HG03196 (cell line): ENCODE results near the gene GSG1L.

Experiments
- ATAC-seq: cut with Tn5 transposase; IDR thresholded peaks from one replicate; pipeline ENCODE4 v1.9.1; 2021; ENCODE audit not compliant: unreplicated experiment

The GSG1L gene

GRCh38 chr16:28067604-28068379, 4.3 kb upstream of the GSG1L start:
- no peak for ATAC-seq

DNA sequence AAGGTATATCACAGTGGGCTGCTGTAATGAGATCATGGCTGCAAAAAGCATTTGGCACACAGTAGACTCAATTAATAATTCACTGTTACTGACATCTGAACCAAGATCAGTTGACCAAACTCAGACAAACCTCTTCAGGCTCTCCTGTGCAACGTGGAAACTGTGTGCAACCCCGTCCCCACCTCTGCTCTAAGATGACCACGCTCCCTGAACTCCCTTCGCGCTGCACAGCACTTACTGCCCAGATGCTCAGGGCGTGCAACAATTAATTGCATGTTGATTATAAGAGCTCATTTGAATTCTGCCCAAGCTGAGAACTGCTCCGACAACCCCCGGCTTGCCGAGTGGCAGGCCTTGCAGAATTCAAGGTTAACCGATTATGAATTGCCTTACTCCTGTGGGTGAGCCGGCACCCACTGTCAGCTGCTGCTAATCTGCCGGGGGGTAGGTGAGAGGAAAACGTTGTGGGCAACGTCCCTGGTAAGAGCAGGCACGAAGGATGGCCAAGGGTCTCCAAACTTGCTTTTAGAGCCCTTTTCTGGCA, 1.3 kb upstream of the GSG1L start:
- ATAC-seq = no peak

DNA sequence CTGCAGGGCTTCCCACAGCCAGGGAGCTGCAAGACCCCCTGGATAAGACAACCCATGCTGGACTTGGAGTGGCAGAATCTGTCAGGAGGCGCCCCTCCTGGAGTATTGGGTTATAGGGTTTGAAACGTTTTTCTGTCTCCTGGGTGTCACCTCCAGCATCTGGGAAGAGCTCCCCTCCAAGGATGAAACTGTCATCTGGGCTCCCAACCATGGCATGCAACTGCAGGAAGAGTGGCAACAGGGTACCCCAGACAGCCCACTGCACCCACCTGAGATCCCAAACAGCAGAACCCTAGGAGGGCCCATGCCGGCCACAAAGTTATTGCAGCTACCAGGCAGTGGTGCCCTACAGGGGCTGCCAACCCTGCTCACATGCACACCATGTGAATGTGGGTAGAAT, 636 bp upstream of the GSG1L start:
- no peak for ATAC-seq

- no peak for ATAC-seq
Measured at GRCh38 chr16:28062847-28063521, 530 bp downstream of the GSG1L start.

DNA sequence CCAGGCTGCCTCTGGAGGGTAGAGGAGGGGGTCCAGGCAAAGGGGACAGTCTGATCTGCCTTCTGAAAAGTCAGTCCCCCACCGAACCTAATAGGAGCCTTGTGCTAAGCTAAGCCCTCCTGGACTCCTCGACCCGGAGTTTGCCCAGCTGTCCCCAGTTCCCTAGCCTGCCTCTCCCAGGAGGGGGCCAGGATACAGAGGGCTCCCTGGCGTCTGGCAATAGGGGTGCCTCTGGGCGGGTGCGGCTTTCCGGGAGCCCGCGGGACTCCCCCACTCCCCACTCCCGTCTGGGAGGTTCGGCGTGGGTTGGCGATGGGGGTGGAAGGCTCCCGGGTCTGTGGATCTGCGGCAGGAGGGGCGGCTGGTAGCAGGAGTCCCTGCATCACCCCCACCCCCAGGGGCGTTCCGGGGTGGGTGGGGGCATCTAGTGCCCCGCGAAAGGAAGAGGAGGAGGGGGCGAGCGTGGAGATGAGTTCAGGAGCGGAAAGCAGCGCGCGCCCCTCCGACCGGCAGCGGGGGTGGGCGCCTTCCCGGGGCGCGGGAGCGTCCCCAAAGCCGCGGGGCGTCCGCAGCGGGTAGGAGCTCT, 1.2 kb downstream of the GSG1L start:
- ATAC-seq = no peak

DNA sequence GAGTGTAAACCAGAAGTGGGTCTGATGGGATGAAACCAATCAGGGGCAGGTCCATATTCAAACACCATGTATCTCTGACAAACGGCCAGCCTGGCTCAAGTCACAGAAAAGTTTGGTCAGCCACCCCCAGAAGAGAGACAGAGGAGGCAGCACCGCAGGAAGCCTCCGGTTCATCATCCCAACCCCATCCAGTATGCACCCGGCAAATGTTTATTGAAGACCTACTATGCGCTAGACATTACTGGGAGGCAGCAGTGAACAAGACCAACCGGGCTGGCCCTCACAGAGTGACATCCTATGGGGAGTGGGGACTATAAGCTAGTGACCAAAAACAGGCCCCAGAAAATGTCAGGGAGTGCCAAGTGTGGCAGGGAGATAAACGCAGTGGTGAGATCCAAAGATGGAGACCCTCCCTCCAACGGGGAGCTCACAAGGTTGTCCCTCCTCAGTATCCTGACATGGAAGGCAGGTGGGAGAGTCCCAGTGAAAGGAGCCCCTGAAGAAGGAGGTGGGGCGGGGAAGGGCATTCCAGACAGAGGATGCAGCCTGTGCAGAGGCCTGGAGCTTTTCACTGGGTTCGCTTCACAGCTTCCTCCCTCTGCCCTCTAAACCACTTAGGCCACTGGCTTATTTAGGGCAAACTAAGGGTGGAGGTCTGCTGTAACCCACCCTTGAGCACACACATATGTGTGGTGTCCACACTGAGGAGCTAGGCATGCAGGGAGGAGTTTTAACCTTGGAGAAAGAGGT, 2.0 kb downstream of the GSG1L start:
- no peak for ATAC-seq

DNA sequence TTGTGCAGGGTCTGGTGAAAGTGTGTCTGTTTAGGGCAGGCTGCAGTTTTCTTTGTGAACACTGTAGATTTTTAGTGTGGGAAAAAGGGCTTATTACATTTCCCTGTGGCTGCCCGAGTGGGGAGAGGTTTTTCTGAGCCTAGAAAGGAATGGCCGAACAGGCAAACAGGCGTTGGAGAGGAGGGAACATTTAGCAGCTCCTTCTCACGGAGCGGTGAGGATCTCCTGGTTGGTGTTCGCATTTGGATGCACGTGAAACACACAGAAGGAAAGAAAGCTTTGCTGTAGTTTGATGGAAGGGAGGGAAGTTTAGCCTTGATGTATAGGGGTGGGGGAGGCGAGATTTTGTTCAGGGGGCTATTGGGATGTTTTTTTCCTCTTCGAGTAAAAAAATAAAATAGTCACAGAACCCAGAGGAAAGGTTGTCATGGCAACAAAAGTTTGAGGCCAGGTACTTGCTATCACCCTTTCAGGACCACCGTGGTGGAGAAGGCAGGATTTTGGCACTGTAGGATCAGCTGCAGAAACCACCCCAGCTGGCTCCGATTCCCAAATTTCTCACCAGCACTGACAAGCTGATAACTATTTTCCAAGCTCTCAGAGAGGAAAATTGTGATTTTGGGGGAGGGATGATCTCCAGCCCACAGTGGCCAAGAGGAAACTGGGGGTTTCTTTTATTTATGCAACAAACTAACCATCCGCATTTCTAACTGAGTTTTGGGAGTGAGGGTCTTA, 3.5 kb downstream of the GSG1L start:
- ATAC-seq = no peak

- no peak for ATAC-seq
Measured at GRCh38 chr16:28058839-28059589, 4.5 kb downstream of the GSG1L start.

DNA sequence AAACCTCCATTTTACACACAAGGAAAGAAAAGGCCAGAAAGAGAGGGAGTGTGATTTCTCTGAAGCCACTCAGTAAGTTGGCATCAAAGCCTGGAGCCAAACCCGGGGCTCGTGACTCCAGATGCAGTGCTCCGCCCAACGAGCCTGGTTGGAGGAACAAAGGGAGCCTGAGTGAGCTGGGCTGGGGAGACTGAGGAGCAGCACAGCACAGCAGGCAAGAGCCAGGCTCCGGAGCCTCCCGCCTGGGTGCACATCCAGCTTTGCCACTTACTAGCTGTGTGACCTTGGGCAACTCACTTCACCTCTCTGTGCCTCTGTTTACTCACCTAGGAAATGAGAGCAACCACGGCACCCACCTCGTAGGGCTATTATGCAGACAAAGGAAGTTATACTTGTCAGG, 5.6 kb downstream of the GSG1L start:
- ATAC-seq = no peak

- ATAC-seq = no peak
Measured at GRCh38 chr16:28053461-28053860, 10.1 kb downstream of the GSG1L start.

- no peak for ATAC-seq
Measured at GRCh38 chr16:28052274-28053128, 11.0 kb downstream of the GSG1L start.

GRCh38 chr16:28051486-28051885, 12.0 kb downstream of the GSG1L start:
- no peak for ATAC-seq

- no peak for ATAC-seq
Measured at GRCh38 chr16:28042811-28043210, 20.7 kb downstream of the GSG1L start.

GRCh38 chr16:28041615-28042014, 21.9 kb downstream of the GSG1L start:
- no peak for ATAC-seq

- no peak for ATAC-seq
Measured at GRCh38 chr16:28040039-28040438, 23.5 kb downstream of the GSG1L start.

- ATAC-seq = no peak
Measured at GRCh38 chr16:28039493-28039892, 24.0 kb downstream of the GSG1L start.

GRCh38 chr16:28038409-28038808, 25.1 kb downstream of the GSG1L start:
- ATAC-seq = no peak

DNA sequence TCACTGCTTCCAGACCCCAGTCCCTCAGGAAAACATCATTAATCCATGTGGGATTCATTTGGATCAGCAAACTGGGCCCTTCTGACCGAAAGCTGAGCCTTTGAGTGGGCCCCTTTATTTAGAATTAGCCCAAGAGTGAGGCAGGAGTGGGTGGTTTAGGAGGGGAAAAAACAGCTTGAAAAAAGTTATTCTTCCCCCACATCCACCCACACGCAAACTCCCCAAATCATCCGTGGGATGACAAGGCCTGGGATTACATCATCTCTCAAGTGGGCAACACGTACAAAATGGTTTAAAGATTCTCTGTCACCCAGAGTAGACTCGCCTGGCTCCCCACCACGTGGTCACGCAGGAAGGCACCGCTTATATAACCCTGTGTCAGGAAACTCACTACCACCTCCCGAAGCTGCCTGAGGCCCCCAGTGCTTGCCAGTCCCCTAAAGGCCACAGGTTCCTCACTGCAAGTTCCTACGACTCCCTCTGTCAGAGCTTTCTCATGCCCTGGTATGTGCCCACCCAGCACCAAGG, 27.6 kb downstream of the GSG1L start:
- no peak for ATAC-seq

DNA sequence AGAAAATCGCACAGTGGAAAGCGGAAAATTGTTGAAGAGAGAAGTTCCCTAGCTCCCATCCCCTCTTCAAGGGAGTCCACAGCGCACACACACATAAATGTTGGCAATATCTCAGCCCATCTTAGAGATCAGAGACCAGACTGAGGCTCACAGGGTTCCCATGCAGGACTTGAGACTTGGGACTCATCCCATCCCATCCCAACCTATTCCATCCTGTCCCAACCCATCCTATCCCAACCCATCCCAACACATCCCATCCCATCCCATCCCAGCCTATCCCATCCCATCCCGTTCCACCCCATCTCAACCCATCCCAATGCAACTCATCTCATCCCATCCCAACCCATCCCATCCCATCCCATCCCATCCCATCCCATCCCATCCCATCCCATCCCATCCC, 29.6 kb downstream of the GSG1L start:
- ATAC-seq = no peak
